ENCODE measurements around the gene ERBIN.
"Not testable (repeated sequence)": the region's sequence is repeated elsewhere in the genome, so short reads cannot be mapped to it uniquely, and the experiment has no call there.

ERBIN gene, protein sequence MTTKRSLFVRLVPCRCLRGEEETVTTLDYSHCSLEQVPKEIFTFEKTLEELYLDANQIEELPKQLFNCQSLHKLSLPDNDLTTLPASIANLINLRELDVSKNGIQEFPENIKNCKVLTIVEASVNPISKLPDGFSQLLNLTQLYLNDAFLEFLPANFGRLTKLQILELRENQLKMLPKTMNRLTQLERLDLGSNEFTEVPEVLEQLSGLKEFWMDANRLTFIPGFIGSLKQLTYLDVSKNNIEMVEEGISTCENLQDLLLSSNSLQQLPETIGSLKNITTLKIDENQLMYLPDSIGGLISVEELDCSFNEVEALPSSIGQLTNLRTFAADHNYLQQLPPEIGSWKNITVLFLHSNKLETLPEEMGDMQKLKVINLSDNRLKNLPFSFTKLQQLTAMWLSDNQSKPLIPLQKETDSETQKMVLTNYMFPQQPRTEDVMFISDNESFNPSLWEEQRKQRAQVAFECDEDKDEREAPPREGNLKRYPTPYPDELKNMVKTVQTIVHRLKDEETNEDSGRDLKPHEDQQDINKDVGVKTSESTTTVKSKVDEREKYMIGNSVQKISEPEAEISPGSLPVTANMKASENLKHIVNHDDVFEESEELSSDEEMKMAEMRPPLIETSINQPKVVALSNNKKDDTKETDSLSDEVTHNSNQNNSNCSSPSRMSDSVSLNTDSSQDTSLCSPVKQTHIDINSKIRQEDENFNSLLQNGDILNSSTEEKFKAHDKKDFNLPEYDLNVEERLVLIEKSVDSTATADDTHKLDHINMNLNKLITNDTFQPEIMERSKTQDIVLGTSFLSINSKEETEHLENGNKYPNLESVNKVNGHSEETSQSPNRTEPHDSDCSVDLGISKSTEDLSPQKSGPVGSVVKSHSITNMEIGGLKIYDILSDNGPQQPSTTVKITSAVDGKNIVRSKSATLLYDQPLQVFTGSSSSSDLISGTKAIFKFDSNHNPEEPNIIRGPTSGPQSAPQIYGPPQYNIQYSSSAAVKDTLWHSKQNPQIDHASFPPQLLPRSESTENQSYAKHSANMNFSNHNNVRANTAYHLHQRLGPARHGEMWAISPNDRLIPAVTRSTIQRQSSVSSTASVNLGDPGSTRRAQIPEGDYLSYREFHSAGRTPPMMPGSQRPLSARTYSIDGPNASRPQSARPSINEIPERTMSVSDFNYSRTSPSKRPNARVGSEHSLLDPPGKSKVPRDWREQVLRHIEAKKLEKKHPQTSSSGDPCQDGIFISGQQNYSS (N-terminal part only)

DNA sequence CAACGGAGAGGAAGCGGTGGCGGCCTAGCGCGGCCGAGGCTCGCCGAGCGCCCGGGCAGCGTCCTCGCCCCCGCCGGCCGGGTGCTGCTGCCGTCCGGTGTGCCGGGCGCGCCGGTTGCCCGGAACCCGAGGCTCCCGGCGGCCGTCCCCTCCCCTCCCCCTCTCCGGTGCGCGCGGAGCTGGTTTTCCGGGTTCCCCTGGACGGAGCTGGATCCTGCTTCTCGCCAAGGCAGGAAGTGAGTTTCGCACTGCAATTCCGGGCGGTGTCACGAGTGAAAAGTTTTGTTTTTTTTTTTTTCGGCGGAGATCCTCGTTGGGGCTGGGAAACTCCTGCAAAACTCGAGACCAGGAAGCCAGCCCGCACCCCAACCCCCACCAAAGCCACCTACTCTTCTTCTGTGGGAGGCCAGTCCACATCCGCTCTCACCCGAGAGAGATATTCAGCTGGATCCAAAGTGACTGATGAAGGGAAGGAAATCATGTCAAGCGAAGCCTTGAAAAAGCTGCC is at the start of gene ERBIN:
Gene ERBIN, plus strand, starts transcription at position 300 of the 508 bp plus-strand sequence. CDS start 66,144 bp downstream, outside the sequence.
- peak; percentile 68 for DNase-seq (ENCODE audit: low spot score)

DNA sequence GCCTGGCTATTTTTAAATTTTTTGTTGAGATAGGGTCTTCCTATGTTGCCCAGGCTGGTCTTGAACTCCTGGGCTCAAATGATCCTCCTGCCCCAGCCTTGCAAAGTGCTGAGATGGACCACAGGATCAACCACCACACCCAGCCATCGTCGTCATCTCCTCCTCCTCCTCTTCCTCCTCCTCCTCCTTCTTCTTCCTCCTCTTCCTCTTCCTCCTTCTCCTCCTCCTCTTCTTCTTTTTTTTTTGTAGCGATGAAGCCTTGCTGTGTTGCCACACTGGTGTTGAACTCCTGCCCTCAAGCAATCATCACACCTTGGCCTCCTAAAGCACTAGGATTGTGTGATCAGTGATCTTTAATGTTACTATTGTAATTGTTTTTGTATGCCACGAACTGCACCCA is 49.4 kb upstream of the ERBIN start:
- DNase-seq (ENCODE audit: low spot score), result no peak

DNA sequence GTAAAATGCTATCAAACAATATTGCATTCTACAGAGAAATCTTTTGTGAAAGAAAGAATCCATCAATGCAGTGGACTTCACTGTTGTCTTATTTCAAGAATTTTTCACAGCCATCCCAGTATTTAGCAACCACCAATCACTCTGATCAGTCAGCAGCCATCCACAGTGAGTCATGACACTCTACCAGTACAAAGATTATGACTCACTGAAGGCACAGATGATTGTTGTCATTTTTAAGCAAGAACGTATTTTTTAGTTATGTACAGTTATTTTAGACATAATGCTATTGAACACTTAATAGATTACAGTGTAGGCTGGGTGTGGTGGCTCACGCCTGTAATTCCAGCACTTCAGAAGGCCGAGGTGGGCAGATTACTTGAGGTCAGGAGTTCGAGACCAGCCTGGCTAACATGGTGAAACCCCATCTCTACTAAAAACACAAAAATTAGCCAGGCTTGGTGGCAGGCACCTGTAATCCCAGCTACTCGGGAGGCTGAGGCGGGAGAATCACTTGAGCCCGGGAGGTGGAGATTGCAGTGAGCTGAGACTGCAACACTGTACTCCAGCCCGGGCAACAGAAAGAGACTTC is 46.6 kb upstream of the ERBIN start:
- DNase-seq (ENCODE audit: low spot score), result not testable (repeated sequence)

DNA sequence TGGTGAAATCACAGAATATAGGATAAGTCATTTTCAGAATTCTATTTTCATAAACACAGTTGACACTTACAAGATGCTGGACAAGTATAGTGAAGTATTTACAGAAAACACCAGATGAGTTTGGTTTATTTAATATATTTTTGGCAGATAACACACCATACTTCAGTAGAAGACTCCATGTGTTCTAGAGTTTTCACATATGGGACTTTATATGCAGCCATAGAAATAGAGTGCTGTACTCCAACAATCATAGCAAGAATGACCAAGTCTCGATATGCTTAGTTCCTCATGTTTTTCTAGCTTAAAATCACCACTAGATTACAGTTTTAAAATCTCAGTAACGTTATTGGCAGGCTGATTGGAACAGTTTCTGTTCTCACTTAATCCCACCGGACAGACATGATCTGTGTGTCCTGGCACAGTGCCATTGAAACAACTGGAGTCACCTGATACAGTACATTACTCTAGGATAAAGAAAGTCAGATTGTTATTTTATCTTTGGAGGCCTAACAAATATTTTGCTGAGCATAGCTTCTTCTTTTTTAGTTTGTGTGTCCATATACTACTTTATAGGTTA is 45.8 kb upstream of the ERBIN start:
- DNase-seq (ENCODE audit: low spot score), result no peak

DNA sequence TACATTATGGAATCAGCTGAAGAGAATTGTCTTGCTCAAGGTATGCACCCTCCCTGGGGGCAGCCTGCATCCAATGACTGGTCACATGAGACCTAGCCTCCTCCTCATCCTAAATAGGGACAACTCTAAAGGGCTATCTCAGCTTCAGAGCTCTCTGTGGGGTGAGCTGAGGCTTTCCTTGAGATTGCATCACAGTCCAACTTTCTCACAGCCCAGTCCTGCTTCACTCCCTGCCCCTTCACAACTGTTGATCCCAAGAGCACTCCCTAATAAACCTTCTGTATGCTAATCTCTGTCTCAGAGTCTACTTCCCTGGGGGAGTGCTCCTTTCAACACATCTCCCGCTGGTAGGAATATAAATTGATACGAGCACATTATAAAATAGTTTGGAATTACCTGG is 44.1 kb upstream of the ERBIN start:
- no peak for DNase-seq (ENCODE audit: low spot score)

DNA sequence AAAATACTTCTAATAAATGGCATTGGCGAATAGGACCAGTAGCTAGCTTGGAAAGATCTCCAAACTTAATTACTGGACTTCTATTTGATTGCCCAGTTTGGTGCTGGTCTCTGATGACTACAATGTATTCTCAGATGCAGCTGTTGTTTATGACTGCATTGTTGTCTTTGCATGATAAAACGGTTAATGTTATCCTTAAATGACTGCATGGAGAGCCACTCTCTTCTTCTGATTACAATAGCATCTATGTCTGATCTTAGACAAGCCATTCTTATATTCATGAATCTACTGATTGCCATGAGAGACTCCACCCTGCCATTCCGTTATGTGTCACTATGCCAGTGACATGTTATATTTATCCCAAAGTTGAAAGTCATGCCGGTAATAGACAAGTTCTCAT is 42.9 kb upstream of the ERBIN start:
- no peak for DNase-seq (ENCODE audit: low spot score)

DNA sequence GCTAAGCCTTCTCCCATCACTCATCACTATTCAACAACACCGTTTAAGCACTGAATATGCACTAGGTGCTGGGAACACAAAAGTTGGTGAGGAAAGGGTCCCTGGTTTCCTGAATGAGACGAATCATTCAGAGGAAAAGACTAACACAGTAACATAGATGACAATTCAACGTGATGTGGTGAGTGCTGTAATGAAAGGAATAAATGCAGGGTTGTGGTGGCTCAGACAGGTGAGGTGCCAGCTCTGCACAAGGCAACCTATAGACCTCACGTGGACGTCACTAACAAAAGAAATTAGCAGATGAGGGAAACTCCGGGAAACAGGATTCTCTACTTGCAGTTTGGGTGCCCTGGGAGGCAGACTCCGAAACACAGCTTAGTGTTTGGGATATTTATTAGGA is 40.0 kb upstream of the ERBIN start:
- DNase-seq (ENCODE audit: low spot score), result no peak

DNA sequence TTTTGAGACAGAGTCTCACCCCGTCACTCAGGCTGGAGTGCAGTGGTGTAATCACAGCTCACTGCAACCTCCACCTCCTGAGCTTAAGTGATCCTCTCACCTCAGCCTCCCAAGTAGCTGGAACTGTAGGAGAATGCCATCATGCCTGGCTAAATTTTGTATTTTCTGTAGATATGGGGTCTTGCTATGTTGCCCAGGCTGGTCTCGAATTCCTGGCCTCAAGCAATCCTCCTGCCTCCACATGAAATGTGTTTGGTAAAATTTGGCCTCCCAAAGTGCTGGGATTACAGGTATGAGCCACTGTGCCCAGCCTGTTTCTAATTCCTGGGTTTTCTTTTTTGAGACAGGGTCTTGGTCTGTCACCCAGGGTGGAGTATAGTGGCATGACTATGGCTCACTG is 34.4 kb upstream of the ERBIN start:
- DNase-seq (ENCODE audit: low spot score), result not testable (repeated sequence)

DNA sequence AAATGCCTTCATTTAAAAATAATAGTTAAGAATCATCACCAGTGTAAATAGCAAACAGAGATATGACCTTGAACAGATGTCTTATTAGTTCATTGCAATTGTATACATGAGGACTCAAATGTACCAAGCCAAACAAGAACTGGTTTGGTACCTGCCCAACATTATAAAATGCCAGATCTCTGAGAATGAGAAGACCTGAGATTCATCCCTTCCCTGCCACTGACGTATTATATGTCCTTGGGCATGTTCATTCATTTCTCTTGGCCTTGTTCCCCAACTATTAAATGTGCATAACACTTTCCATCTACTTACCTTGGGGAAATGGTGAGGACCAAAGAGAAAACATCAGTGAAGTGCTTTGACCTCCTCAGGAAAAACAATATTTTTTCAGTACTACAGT is 33.6 kb upstream of the ERBIN start:
- DNase-seq (ENCODE audit: low spot score), result no peak

DNA sequence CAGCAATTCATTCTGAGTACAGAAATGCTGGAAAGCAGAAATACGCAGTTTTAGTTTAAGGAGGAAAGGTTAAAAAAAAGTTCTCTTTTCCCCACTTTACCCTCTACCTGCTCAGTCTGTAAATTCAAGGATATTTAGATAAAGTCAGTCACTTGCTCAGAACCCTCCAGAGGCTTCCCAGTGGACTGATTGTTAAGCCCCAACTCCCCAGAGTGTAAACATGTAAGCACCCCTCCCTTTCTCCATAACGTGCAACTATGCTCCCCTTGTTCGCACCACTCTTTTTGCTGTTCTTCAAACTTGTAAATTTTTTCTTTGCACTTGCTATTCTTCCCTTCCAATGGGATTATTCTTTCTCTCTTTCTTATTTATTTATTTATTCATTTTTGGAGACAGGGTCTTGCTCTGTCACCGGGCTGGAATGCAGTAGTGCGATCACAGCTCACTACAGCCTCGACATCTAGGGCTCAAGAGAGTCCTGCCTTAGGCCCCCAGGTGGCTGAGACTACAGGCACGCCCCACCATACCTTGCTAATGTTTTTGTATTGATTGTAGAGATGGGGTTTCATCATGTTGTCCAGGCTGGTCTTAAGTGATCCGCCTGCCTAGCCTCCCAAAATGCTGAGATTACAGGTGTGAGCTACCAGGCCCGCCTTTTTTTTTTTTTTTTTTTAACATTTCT is 32.5 kb upstream of the ERBIN start:
- DNase-seq (ENCODE audit: low spot score), result no peak

DNA sequence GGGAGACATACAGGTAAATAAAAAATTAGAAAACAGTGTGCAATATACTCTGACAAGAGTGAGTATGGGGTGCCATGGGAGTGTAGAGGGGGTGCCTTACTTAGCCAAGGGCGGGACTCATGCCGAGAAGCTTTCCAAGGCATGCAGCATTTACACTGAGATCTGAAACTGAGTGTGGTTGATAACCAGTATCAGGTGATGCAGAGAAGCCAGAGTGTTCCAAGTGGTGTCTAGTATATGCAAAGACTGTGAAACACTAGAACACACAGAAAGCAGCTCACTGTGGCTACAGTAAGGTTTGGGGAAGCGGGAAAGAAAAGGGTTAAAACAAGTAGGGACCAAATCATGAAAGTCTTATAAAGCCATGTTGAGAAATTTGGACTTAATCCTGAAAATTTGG is 30.5 kb upstream of the ERBIN start:
- DNase-seq (ENCODE audit: low spot score), result no peak

DNA sequence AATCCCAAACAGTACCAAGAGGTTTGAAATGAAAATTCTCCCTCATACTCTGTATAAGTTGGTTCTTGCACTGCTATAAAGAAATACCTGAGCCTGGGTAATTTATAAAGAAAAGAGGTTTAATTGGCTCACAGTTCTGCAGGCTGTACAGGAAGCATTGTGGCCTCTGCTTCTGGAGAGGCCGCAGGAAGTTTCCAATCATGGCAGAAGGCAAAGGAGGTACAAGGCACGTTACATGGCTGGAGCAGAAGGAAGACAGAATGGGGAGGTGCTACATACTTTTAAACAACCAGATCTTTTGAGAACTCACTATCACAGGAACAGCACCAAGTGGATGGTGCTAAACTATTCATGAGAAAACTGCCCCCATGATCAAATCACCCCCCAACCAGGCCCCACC is 25.6 kb upstream of the ERBIN start:
- DNase-seq (ENCODE audit: low spot score), result no peak

DNA sequence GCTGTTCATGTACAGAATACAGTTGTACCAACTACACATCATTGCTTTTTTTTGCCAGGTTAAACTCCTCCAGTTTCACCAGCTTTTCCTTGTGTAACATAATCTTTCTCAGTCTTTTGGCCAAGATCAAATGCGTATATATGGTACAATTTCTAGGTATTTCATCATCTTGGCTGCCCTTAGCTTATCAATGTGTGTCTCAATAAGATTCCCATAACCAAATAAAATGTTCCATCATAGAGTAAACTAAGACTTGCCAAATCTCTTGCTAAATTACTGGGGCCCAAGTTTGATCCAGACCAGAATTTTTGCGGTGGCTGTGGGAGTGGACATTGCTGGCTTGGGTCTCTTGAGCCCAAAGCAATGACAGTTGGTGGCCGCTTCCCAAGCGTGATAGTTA is 24.3 kb upstream of the ERBIN start:
- no peak for DNase-seq (ENCODE audit: low spot score)

DNA sequence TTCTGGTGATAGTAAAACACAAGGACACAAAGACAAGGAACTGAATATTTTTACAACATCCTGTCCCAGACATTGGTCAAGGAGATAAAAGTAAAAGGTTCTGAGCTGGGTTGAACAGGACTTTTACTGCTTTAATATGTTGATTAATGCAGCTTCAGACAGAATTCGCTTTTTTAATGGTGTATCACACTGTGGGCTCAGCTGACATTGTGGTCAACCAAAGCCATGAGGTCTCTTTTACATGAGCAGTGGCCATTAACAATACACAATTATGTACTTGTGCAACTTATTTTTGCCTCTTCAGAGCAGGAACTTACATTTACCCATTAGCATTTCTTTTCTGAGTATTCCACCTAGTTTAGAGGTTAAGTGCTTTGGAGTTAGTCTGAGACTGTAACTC is 22.8 kb upstream of the ERBIN start:
- no peak for DNase-seq (ENCODE audit: low spot score)

DNA sequence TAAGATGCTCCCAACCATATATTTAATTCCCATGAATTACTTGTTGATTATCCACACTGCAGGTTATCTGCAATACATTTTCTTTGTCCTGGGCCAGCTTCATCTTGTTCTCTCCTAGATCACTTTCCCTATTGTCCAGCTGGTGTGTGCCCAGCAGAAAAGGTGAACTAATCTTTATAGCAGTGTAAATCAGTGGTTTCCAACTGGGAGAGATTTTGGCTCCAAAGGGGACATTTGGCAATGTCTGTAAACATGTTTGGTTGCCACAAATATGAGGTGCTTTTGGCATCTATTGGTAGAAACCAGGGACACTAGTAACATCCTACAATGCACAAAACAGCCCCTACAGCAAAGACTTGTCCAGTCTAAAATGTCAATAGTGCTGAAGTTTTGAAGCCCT is 20.1 kb upstream of the ERBIN start:
- DNase-seq (ENCODE audit: low spot score), result no peak

DNA sequence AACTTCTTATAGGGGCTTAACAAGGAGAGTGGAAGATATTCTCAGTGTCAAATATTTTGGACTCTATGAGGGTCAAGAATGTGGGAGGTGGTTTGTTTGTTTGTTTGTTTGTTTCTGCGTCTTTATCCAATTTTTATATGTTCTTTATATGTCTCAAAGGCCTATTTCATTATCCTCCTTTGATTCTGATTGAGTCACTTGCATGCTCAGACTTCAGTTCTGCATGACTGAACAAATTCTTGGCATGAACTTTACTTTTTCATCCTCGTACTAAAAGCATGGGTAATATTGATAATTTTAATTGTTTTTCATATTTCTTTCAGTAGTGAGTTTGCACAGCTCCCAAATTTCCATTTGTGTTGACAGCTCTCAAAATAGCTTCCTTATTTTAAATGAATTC is 19.2 kb upstream of the ERBIN start:
- DNase-seq (ENCODE audit: low spot score), result no peak

DNA sequence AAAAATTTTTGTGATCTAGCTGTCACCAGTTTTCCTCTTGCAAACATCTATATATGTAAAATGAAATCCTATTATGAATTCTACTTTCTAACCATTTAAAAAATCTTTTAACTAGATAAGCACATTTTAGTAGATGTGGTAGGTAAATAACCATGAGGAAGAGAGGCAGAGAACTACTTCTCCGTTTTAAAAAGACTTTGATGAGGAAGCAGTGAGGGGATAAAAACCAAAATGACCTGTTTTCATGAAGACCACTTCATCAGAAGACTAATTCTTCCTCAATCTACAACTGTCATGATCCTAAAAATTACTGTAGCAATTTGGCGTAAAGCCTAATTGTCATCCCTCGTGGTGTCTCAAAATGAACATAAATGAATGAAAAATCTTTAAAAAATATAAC is 15.7 kb upstream of the ERBIN start:
- no peak for DNase-seq (ENCODE audit: low spot score)

DNA sequence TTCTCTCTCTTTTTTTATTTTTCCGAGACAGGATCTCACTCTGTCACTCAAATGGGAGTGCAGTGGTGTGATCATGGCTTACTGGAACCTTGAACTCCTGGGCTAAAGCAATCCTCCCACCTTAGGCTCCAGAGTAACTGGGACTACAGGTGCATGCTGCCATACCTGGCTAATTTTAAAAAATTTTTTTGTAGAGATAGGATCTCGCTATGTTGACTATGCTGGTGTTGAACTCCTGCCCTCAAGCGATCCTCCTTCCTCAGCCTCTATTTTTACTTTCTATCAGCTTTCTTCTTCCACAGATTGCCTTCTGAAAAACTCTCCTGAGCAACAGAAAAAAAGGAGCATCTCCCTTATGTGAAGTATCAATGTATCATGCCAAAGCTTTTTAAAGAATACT is 14.1 kb upstream of the ERBIN start:
- no peak for DNase-seq (ENCODE audit: low spot score)

DNA sequence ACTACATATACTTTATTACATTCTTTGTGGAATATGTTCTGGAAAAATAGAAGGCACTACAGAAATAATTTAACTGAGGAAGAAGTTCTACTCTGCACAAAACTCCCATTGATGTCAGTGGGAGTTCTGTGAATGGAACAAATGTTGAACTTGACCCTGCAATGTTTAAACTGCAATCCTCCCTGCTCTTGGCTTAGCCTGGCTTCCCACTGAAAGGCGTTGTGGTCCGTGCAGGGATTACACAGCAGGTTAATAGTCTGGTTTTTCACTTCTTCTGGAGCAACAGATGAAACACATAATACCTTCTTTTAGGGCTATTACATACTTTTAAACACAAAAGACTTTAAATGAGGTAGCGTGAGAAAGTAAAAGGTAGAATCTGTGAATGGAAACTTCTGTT is 12.9 kb upstream of the ERBIN start:
- no peak for DNase-seq (ENCODE audit: low spot score)

DNA sequence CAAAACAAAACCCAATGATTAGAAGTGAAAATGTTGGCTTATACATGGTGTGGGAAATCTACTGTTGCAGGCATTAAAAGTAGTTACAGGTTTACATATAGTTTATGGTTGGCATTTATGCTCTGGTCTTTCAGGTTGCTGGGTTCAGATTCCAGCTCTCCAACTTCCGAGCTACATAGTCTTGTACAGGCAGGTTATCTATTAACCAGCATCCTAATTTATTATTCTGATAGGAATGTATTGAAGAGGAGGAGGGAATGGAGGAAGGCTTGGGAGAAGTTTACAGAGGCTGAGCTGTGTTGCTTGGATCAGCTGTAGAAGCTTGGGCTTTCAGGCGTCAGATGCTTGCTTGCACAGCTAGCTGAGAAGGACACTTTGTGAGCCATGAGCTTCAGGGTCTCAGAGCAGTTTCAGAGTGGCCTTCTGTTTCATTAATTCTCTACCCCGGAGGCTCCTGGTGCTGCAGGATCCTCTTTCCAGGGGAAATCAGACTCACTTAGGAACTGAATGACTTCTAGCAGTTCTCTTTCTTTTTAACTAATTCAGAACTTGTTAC is 11.7 kb upstream of the ERBIN start:
- DNase-seq (ENCODE audit: low spot score), result no peak

DNA sequence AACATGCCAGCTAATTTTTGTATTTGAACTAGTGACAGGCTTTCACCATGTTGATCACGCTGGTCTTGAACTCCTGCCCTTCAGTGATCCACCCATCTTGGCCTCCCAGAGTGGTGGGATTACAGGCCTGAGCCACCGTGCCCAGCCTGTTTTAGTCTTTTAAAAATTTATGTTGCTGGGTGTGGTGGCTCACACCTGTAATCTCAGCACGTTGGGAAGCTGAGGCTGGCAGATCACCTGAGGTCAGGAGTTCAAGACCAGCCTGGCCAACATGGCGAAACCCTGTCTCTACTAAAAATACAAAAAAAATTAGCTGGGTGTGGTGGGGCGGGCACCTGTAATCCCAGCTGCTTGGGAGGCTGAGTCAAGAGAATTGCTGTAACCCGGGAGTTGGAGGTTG is 10.7 kb upstream of the ERBIN start:
- not testable (repeated sequence) for DNase-seq (ENCODE audit: low spot score)

Measured in hematopoietic multipotent progenitor cell treated with erythropoietin and hydrocortisone succinate and interleukin-3 and kit ligand, for 17 days (in vitro differentiated cells).